NCI-H82 treated with DMSO at 0.1 percent for 48 hours (cell line): Measurements from ENCODE around the gene EPB41L4A.
A peak's percentile ranks its signal among the peaks of the same experiment; 100 is the strongest.

Source experiments
- DNase-seq: peaks from one replicate; lab custom pipeline; 2025; ENCODE audit not compliant: unreplicated experiment; lab: John Stamatoyannopoulos, UW

The EPB41L4A gene

DNA sequence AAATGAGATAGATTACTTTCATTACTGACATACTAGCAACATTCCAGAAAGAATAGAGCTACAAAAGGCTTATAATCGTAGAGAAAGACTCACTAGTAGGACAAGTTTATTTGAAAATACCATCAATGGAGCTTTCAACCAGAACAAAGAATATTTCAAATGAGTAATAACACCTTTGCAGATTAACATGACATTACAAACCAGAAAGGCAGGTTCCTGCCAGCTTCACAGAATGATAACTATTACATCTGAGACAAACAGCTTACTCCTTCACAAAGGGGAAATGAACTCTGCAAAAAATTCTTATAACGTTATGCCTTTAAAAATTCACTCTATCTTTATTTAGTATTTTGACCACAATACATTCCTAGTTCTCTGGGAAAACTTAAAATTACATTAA is 103.1 kb downstream of the EPB41L4A start:
- DNase-seq = no peak

GRCh38 chr5:112312295-112313275 is 106.5 kb downstream of the EPB41L4A start:
- no peak for DNase-seq

- no peak for DNase-seq
Observed at GRCh38 chr5:112310746-112311145, 108.3 kb downstream of the EPB41L4A start.

- no peak for DNase-seq
Observed at GRCh38 chr5:112308608-112309007, 110.5 kb downstream of the EPB41L4A start.

DNA sequence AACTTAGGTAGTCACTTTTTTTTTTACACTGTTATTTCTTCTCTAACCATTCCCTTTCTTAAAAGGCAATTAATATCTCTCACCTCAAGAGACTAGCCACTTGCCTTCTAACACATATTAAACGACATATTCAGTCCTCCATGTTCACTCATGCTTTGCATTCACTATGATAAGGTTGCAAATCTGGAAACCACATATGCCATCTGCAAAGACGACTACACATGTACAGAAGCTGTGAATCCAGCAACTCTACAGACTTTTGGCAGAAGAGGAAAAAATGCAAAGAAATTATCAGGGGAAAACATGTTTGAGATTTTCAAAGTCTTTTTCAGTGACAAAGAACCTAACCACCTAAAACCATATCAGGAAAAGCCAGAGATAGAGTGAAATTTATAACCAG is 112.1 kb downstream of the EPB41L4A start:
- DNase-seq = no peak

GRCh38 chr5:112304743-112305142 is 114.3 kb downstream of the EPB41L4A start:
- DNase-seq = no peak

- no peak for DNase-seq
Observed at GRCh38 chr5:112303685-112304084, 115.4 kb downstream of the EPB41L4A start.

GRCh38 chr5:112294126-112294525 is 125.0 kb downstream of the EPB41L4A start:
- DNase-seq = no peak

DNA sequence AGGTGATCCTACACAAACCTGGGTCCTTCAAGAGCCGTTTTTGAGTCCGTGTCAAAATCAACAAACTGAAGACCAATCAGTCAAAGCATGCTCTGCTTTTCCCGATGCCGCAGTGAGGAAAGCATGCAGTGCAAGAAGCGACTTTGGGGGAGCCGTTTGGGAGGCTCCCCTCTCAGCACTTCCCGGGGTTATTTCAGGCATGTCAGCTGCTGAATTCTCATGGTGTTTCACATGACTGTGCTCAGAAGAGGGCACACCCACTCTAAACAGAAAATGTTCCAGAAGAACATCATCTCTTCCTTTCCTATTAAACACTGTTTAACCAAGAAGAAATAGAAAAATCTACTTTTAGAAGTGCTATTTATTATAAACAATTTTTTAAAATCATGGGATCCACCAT is 125.5 kb downstream of the EPB41L4A start:
- DNase-seq = no peak

DNA sequence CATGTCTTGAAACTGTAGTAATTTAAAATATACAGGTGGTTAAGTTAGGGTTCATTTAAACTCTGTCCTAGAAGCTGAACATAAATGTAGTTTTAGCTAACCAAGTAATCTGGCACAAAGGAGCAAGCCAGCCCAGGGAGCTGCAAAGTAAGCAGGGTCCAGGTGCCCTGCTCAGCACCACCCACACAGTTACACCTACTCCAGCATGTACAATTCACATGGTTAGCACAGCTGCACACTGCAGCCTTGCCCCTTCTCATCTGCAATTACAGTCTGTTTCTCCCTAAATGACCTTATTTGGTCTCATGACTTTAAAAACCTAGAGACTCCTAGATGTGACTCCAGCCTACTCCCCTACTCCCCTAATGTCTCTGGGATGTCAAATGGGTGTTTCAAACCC is 128.4 kb downstream of the EPB41L4A start:
- no peak for DNase-seq

DNA sequence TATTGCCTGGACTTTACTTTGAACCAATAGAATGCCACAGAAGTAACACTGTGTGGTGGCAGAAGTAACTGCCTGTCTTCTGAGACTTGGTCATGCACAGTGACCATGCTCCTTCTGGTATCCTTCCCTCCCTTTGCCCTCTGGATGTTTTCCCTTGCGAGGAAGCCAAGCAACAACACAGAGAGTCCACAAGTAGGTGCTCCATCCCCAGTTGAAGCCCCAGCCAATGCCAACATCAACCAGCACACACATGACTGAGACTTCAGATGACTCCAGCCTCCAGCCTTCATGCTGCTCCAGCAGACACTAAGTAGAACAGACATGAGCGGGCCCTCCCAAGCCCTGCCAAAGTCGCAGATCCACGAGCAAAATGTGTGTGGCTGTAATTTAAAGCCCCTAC is 129.6 kb downstream of the EPB41L4A start:
- DNase-seq = no peak

DNA sequence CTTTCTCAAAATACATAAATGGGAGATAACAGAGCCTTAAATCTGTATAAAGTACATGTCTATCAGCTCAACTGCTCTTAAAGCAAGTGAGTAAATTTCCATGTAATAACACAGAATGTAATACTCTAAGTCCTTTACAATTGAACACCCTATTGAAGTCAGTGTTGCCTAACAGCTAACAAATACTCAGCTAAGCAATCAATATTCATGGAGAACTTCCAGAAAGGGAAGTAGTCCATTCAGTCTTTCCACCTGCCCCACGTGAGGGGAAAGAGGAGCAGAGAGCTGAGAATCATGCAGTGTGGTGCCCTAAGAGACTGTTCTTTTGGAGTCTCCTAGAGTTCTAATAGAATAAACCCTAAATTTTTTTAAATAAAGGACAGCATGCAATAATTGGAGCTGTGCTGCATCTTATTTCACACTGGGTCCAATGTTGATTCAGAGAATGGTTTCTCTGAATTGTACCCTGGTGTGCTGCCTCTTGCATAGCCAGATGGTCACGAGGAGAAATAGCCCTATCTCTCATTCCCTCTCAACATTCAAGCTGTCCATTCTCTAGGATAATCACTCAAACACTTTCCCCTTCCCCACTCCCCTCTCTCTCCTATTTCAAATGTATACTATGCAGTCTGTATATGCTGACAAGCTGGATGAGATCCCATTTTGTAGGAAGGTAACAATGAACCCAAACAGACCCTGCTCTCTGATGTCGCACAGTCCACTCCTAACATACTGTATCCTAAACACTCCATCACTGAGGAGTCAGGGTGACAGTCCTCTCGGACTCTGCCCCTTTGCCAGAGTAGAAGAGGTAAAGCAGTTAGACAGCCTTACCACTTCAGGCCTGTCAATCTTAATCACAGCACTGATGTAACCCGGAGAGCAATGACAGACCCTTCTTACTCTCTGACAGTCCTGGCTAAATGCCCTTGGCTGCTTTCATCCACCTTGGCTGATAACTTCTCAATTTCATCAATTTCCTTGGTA is 134.8 kb downstream of the EPB41L4A start:
- no peak for DNase-seq

GRCh38 chr5:112283034-112283582 is 136.0 kb downstream of the EPB41L4A start:
- no peak for DNase-seq

GRCh38 chr5:112279082-112279481 is 140.0 kb downstream of the EPB41L4A start:
- DNase-seq = no peak

DNA sequence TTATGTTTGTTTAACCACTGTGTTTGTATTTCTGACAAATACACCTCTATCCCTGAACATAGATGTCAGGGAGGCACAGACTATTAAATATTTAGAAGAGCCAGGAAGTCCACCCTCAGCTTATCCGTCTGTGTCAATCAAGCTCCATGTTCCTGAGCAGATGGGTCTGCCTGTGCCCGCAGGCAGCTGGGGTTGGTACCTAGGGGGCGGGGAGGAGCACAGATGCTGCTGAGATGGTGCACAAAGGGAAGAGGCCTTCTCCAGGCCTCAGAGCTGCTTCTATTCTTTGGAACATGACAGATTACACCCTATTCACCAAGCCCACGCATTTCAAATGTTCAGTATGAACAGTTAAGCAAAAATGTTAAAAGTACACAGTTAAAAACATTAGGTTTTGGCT is 142.1 kb downstream of the EPB41L4A start:
- DNase-seq = peak; percentile 64

DNA sequence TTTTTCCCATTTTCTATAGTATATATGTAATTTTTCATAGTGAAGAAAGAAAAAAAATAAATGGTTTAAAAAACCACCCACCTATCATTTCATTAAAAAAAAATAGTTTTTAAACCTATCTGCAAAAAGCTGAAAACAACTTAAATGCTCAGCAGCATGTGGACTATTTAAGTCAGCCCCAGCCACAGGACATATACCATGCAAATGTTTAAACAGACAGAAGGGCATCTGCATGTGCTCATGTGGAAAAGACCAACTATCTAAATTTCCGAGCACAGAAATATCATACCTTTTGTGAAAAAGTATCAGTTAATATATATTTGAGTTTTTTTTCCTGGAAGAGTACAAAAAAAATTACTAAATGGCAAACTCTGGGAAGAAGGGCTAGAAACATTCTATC is 143.4 kb downstream of the EPB41L4A start:
- no peak for DNase-seq

GRCh38 chr5:112270299-112271293 is 148.5 kb downstream of the EPB41L4A start:
- DNase-seq = no peak

DNA sequence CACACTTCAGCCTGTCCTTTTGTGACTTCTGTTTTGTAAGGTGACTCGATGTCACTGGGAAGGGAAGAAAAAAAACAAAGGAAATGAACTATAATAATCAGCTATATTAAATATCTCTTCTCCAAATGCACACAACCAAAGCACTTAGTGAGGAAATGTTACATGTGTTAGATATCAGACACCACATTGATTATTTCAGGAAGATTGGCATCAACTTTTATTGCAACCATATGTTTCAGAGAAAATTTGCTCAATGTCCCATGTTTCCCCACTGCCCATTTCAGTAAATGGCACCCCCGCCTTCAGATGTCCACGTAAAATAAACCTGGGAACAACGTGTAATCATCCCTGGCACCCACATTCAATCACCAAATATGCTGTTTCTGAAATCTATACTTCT is 151.8 kb downstream of the EPB41L4A start:
- DNase-seq = no peak

GRCh38 chr5:112264666-112265065 is 154.4 kb downstream of the EPB41L4A start:
- no peak for DNase-seq

DNA sequence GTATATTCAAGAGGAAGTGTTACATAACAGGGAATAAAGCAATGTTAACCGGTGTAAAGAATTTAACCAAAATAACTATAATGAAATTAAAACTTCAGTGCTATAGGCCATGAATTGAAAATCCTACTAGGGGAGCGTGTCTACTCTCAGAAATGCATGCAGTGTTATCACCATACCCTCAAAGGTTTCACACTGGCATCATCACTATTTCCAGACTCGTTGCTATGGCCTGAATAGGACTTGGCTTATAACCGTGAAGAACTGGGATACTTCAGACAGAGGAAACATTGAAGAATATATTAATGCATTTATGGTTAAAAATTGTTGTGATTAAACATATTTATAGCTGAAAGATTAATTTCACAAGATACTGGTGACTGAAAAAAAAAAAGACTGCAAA is 154.9 kb downstream of the EPB41L4A start:
- no peak for DNase-seq
